KMS-11 (cell line): Measurements from ENCODE around the gene BSND.

Source experiments
- H2AFZ ChIP-seq: fragments of 200-600 bp; sonication (generic); 2 replicates; pipeline ENCODE4 v1.6.1; 2016; ENCODE audit warnings: antibody characterized with exemption, mixed run types, low read depth
- H3K27ac ChIP-seq: fragments of 200-600 bp; sonication (generic); 2 replicates; pipeline ENCODE4 v1.6.1; 2016; ENCODE audit warnings: mild to moderate bottlenecking, mixed run types
- H3K27me3 ChIP-seq: fragments of 200-600 bp; sonication (generic); 2 replicates; pipeline ENCODE4 v1.6.1; 2017; ENCODE audit warnings: mild to moderate bottlenecking, low read depth, mixed run types, moderate library complexity; ENCODE audit not compliant: insufficient read depth
- H3K36me3 ChIP-seq: fragments of 200-600 bp; sonication (generic); 2 replicates; pipeline ENCODE4 v1.6.1; 2017; ENCODE audit warnings: mild to moderate bottlenecking, mixed run types; ENCODE audit not compliant: insufficient read depth
- H3K4me1 ChIP-seq: fragments of 200-600 bp; sonication (generic); 2 replicates; pipeline ENCODE4 v1.6.1; 2016; ENCODE audit warnings: mild to moderate bottlenecking, low read depth, mixed run types; ENCODE audit not compliant: poor library complexity, severe bottlenecking
- H3K4me2 ChIP-seq: fragments of 200-600 bp; sonication (generic); 2 replicates; pipeline ENCODE4 v1.7.0; 2016; ENCODE audit warnings: mild to moderate bottlenecking, mixed run types
- H3K4me3 ChIP-seq: fragments of 200-600 bp; sonication (generic); IDR thresholded peaks from 2 replicates; pipeline ENCODE4 v1.6.1; 2017; ENCODE audit warnings: low read depth, low read length, mixed read lengths; ENCODE audit not compliant: insufficient read depth
- H3K79me2 ChIP-seq: fragments of 200-600 bp; sonication (generic); 2 replicates; pipeline ENCODE4 v1.6.1; 2016; ENCODE audit warnings: low read depth, mixed run types; ENCODE audit not compliant: insufficient read depth
- H3K9ac ChIP-seq: fragments of 200-600 bp; sonication (generic); 2 replicates; pipeline ENCODE4 v1.6.1; 2016; ENCODE audit warnings: mild to moderate bottlenecking, mixed run types
- H4K20me1 ChIP-seq: fragments of 200-600 bp; sonication (generic); 2 replicates; pipeline ENCODE4 v1.6.1; 2016; ENCODE audit warnings: mild to moderate bottlenecking, mixed run types; ENCODE audit not compliant: insufficient read depth
- TF ChIP-seq, protein P1 (sequence below): fragments of 200-600 bp; sonication (generic); conservative IDR thresholded peaks from 2 replicates; pipeline ENCODE4 v1.6.1; 2017; ENCODE audit warnings: low read depth, mild to moderate bottlenecking, antibody characterized with exemption, low read length, moderate library complexity, mixed read lengths

Gene BSND

GRCh38 chr1:55054396-55054795 is 55.7 kb downstream of the BSND start:
- TF ChIP-seq, protein P1, sequence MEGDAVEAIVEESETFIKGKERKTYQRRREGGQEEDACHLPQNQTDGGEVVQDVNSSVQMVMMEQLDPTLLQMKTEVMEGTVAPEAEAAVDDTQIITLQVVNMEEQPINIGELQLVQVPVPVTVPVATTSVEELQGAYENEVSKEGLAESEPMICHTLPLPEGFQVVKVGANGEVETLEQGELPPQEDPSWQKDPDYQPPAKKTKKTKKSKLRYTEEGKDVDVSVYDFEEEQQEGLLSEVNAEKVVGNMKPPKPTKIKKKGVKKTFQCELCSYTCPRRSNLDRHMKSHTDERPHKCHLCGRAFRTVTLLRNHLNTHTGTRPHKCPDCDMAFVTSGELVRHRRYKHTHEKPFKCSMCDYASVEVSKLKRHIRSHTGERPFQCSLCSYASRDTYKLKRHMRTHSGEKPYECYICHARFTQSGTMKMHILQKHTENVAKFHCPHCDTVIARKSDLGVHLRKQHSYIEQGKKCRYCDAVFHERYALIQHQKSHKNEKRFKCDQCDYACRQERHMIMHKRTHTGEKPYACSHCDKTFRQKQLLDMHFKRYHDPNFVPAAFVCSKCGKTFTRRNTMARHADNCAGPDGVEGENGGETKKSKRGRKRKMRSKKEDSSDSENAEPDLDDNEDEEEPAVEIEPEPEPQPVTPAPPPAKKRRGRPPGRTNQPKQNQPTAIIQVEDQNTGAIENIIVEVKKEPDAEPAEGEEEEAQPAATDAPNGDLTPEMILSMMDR: no peak
- Histone ChIP-seq H2AFZ (no peak overlapping the region), H3K27me3 (no peaks in the 10 kb centered on the region), H3K4me3 (no peak overlapping the region), H3K27ac (no peak overlapping the region), H3K36me3 (no peaks in the 10 kb centered on the region), H3K4me2 (no peak overlapping the region), H4K20me1 (no peaks in the 10 kb centered on the region), H3K4me1 (no peaks in the 10 kb centered on the region), H3K9ac (no peak overlapping the region), H3K79me2 (no peaks in the 10 kb centered on the region)

DNA sequence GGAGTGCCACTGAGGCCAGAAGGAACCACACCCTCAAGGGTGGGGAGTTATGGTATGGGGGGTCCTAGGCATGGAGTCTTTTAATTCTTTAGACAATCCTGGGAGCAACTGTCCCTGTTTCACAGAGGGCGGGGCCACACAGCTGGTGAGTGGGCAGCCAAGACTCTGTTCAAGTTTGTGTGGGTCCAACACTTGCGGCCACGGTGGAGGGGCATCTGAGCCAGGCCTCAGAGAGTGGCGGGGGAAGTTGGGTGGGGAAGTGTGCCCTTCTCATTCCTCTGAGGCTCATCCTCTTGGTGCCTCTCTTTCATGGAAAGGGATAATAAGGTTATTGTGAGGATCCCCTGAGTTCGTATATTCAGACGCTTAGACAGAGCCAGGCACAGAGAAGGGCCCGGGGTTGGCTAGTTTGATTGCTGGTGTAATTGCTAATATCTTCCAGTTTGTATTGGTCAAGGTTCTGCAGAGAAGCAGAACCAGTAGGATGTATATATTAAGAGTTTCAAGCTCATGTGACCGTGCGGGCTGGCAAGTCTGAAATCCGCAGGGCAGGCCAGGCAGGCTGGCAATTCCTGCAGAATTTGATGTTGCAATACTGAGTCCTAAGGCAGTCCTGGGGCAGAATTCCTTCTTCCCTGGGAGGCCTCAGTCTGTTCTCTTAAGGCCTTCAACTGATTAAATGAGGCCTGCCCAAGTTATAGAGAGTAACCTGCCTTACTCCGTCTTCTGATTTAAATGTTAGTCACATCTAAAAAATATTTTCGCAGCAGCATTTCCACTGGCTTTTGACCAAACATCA is 56.5 kb downstream of the BSND start:
- Histone ChIP-seq H3K36me3 (no peaks in the 10 kb centered on the region), H3K9ac (no peak overlapping the region), H3K27ac (no peak overlapping the region), H3K4me2 (no peak overlapping the region), H3K4me1 (no peaks in the 10 kb centered on the region), H3K4me3 (no peak overlapping the region), H3K27me3 (no peaks in the 10 kb centered on the region), H4K20me1 (no peaks in the 10 kb centered on the region), H2AFZ (no peak overlapping the region), H3K79me2 (no peaks in the 10 kb centered on the region)
- TF ChIP-seq, protein P1: no peak

DNA sequence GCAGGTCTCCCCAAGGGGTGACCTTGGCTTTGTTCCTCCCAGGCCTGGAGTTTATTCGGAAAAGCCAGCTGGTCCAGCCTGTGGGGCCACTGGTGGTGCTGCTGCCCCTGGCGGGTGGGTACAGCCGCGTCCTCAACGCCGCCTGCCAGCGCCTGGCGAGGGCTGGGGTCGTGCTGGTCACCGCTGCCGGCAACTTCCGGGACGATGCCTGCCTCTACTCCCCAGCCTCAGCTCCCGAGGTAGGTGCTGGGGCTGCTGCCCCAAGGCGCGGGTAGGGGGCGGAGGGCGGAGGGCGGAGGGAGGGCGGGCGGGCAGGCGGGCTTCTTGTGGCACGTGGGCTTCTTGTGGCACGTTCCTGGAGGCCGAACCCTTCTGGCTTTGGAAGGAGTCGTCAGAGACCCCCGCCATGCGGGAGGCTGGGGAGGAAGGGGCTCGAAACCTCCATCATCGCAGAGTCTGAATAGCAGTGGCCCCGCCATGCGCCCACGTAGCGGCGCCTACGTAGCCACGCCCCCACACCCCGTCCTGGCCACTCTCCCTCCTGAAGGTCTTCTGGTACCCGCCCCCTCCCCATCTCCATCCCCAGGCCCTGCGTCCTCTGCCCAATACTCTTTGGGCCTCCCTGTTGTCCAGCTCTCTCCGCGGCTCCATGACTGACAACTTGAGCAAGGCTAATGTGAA is 57.4 kb downstream of the BSND start:
- Histone ChIP-seq H3K4me1 (no peaks in the 10 kb centered on the region), H3K36me3 (no peaks in the 10 kb centered on the region), H3K79me2 (no peaks in the 10 kb centered on the region), H3K27ac (no peak overlapping the region), H3K4me3 (no peak overlapping the region), H2AFZ (no peak overlapping the region), H3K27me3 (no peaks in the 10 kb centered on the region), H3K4me2 (no peak overlapping the region), H4K20me1 (no peaks in the 10 kb centered on the region), H3K9ac (no peak overlapping the region)
- TF ChIP-seq, protein P1: no peak

GRCh38 chr1:55056632-55056992 is 57.9 kb downstream of the BSND start:
- H3K27me3 ChIP-seq: no peaks in the 10 kb centered on the region
- H2AFZ ChIP-seq: no peak overlapping the region
- TF ChIP-seq, protein P1: no peak
- H3K9ac ChIP-seq: no peak overlapping the region
- H3K79me2 ChIP-seq: no peaks in the 10 kb centered on the region
- no peak overlapping the region for H3K27ac ChIP-seq
- H4K20me1 ChIP-seq: no peaks in the 10 kb centered on the region
- no peaks in the 10 kb centered on the region for H3K4me1 ChIP-seq
- H3K4me2 ChIP-seq: no peak overlapping the region
- no peak overlapping the region for H3K4me3 ChIP-seq
- H3K36me3 ChIP-seq: no peaks in the 10 kb centered on the region
